22Rv1 (cell line): Measurements from ENCODE around the gene CNN1.

ENCODE experiments used
- ZFX ChIP-seq: fragments of 450-650 bp; IDR thresholded peaks from 2 replicates; pipeline ENCODE4 v1.6.1; 2017; ENCODE audit warnings: antibody characterized with exemption, borderline replicate concordance
- TF ChIP-seq, protein P1 (sequence below): fragments of 450-650 bp; IDR thresholded peaks from 2 replicates; pipeline ENCODE4 v1.5.1; 2017; ENCODE audit warnings: mild to moderate bottlenecking

DNA sequence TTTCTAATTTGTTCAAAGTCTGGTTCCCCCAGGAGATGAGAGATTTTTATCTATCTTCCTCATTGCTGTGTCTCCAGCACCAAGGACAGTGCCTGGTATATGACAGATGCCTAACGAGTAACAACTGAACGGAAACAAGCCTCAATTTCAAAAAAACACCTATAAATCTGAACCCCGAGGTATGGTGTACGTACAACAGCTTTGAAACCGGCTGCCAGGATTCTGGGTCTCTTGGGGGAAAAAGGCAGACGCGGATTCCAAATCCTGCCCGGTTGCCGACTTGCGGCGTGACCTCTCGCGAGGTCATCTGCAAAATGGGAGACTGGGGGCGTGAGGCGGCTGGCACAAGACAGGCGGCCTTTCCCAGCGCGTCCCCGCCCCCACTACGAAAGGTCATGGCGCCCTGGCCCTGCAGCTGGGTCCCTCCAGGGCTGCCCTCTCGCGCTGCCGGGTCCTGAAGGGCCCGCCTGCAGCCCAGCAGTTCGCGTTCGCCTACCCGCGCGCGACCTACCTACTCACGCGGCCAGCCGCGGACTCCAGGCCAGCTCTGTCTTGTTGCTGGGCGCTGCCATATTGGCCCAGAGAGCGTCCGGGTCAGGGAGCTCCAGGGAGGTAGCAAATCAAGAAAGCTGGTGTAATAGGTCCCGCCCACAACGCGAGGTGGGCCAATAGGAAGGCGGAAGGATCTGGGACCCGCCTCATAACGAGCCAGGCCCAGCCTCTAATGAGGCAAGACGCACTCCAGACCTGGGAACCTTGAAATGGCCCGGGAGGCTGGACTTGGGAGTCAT lies 9.9 kb upstream of the CNN1 start, which contains the start of gene ECSIT:
- TF ChIP-seq, protein P1, sequence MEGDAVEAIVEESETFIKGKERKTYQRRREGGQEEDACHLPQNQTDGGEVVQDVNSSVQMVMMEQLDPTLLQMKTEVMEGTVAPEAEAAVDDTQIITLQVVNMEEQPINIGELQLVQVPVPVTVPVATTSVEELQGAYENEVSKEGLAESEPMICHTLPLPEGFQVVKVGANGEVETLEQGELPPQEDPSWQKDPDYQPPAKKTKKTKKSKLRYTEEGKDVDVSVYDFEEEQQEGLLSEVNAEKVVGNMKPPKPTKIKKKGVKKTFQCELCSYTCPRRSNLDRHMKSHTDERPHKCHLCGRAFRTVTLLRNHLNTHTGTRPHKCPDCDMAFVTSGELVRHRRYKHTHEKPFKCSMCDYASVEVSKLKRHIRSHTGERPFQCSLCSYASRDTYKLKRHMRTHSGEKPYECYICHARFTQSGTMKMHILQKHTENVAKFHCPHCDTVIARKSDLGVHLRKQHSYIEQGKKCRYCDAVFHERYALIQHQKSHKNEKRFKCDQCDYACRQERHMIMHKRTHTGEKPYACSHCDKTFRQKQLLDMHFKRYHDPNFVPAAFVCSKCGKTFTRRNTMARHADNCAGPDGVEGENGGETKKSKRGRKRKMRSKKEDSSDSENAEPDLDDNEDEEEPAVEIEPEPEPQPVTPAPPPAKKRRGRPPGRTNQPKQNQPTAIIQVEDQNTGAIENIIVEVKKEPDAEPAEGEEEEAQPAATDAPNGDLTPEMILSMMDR = no peak
- no peak for TF ChIP-seq ZFX
